Panc1 (cell line): ENCODE measurements around the gene NELFE.
"Not testable (repeated sequence)": the region's sequence is repeated elsewhere in the genome, so short reads cannot be mapped to it uniquely, and the experiment has no call there.

Experiments used
- CTCF ChIP-seq: fragments of 450-650 bp; IDR thresholded peaks from 2 replicates; pipeline ENCODE4 v1.5.1; 2017; ENCODE audit warnings: mild to moderate bottlenecking
- POLR2AphosphoS5 ChIP-seq: IDR thresholded peaks from 2 replicates; pipeline ENCODE4 v1.6.1; 2012; ENCODE audit warnings: mild to moderate bottlenecking, low read depth, low read length, moderate library complexity
- SIN3A ChIP-seq: IDR thresholded peaks from 2 replicates; pipeline ENCODE4 v1.6.1; 2012; ENCODE audit warnings: low read depth, mild to moderate bottlenecking, low read length, moderate library complexity, borderline replicate concordance; ENCODE audit not compliant: insufficient read depth
- TCF7L2 ChIP-seq: IDR thresholded peaks from 2 replicates; pipeline ENCODE4 v1.6.1; 2011; ENCODE audit warnings: mild to moderate bottlenecking, low read depth, low read length, inconsistent platforms
- TF ChIP-seq, protein P1 (sequence below), 2 experiments: IDR thresholded peaks; 2 replicates each; pipeline ENCODE4 v1.6.1; 2011 to 2012; ENCODE audit warnings: low read depth in 2 of 2, control low read depth in 1 of 2, low read length in 1 of 2, mild to moderate bottlenecking in 1 of 2, moderate library complexity in 1 of 2; ENCODE audit not compliant: insufficient read depth in 1 of 2

GRCh38 chr6:32003301-32003700, 44.5 kb upstream of the NELFE start:
- not testable (repeated sequence) for TF ChIP-seq CTCF, TCF7L2, POLR2AphosphoS5, SIN3A
- TF ChIP-seq, protein P1, sequence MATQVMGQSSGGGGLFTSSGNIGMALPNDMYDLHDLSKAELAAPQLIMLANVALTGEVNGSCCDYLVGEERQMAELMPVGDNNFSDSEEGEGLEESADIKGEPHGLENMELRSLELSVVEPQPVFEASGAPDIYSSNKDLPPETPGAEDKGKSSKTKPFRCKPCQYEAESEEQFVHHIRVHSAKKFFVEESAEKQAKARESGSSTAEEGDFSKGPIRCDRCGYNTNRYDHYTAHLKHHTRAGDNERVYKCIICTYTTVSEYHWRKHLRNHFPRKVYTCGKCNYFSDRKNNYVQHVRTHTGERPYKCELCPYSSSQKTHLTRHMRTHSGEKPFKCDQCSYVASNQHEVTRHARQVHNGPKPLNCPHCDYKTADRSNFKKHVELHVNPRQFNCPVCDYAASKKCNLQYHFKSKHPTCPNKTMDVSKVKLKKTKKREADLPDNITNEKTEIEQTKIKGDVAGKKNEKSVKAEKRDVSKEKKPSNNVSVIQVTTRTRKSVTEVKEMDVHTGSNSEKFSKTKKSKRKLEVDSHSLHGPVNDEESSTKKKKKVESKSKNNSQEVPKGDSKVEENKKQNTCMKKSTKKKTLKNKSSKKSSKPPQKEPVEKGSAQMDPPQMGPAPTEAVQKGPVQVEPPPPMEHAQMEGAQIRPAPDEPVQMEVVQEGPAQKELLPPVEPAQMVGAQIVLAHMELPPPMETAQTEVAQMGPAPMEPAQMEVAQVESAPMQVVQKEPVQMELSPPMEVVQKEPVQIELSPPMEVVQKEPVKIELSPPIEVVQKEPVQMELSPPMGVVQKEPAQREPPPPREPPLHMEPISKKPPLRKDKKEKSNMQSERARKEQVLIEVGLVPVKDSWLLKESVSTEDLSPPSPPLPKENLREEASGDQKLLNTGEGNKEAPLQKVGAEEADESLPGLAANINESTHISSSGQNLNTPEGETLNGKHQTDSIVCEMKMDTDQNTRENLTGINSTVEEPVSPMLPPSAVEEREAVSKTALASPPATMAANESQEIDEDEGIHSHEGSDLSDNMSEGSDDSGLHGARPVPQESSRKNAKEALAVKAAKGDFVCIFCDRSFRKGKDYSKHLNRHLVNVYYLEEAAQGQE (IDR thresholded peaks at IDR 0.05; ENCODE audit: insufficient read depth in 1 of 2, low read depth in 2 of 2, low read length in 1 of 2): not testable (repeated sequence)
